Limb (tissue), 2 donors: ENCODE measurements around the gene IVL.

Experiments
- DNase-seq, 2 donors: peaks; one replicate each; pipeline ENCODE4 v3.0.0-alpha.2; 2016; ENCODE audit errors: extremely low spot score in 2 of 2

Gene IVL

DNA sequence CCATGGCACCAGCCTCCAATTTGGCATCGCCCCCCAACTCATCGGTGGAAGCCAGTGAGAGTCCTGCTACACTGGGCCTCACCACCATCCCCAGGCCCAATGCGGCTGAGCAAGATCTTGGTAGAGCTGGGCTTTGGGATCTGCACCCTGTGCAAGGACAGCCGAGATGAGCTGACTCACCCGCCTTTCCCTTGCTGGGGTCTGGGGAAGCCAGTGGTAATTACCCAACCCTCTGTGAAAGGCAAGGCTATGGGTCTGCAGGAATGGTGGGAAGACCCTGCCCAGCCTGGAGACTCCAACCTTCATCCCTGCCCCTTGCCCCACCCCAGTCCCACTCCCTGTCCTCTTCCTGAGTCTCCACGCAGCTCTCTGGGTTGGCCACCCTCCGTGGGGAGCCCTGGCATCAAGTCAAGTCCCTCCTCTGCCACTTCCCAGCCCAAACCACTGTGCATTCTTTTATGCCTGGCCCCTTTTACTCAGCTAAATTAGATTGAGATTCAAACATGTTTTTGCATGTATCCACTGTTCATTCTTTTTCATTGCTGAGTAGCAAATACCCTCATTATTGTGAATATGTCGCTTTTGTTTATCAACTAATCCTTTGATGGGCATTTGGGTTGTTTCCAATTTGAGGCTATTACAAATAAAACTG lies 21.5 kb upstream of the IVL start:
- DNase-seq = no peak

DNA sequence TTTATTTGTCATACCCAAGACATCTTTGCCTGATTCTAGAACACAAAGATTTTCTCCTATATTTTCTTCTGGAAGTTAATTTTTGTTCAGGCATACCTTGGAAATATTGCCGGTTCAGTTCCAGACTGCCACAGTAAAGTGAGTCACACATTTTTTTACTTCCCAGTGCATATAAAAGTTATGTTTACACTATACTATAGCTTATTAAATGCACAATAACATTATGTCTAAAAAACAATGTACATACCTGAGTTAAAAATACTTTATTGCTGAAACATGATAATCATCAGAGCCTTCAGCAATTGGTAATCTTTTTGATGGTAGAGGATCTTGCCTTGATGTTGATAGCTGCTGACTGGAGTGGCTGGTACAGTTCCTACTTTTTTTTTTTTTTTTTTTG lies 20.2 kb upstream of the IVL start:
- DNase-seq = no peak

DNA sequence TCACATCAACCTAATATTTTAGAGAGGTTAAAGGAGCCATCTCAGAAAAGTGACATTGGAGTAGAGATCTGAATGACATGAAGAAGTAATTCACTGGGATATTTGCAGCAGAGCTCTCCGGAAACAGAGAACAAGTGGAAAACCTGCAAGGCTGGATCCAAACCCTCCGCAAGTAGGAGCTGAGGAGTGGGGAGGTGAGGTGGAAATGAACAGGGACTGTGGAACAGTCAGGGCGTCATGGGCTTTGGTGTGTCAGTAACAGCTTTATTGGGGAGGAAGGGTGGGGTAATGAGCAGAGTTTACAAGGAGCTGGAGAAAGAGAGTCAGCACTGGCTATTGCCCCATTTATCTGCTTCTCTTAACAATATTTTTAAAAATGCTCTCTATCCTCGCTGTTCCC lies 9.3 kb upstream of the IVL start:
- DNase-seq = no peak

DNA sequence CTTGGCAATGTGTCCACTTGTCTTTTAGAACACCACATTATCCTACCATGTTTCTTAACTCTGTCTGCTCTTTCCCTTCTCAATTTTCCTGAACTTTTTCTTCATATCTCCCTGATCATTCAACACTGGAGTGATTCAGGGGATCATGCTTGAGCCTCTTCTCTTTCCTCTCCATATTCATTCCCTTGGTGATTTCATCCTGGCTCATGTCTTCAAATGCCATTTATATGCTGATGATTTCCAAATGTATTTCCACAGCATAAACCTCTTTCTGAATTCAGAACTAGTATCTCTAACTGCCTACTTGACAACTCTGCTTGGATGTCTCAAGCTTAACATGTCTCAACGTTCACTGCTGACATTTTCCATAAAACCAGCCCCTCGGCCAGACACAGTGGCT lies 8.5 kb upstream of the IVL start:
- no peak for DNase-seq

DNA sequence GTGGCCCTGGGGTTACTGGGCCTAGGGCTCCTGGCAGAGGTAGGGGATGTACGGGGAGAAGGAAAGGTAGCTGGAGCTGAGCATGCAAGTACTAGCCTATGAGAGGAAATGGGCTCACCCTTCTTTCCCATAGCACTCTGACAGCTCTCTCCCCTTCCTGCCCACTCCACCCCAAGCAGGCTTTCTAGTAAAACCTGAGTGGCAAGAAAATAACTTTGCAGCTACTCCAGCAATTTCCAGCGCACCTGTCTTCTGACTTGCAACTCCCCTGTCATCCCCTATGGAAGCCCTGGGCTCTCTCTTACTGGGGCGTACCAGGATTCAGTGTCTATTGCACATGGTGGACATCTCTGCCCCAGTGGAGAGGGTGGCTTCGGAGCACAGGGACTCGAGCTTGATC lies 6.7 kb upstream of the IVL start:
- no peak for DNase-seq

DNA sequence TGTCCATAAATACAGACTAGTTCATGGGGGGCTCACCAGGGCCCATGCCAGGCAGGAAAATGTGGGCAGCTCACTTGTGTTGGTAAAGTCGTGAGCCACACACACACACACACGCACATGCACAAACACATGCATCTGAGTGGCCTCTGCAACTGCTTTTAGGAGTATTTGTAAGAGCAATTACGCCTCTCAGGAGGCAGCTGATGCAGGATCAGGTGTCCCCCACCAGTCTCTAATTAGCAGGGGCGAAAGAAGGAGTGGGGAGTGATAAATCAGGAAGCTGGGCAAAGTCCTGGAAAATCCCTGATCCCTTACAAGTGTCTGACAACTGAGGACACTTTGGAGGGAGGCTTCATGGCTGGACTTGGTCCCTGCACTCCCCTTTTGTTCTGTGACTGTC lies 5.7 kb upstream of the IVL start:
- DNase-seq = no peak

DNA sequence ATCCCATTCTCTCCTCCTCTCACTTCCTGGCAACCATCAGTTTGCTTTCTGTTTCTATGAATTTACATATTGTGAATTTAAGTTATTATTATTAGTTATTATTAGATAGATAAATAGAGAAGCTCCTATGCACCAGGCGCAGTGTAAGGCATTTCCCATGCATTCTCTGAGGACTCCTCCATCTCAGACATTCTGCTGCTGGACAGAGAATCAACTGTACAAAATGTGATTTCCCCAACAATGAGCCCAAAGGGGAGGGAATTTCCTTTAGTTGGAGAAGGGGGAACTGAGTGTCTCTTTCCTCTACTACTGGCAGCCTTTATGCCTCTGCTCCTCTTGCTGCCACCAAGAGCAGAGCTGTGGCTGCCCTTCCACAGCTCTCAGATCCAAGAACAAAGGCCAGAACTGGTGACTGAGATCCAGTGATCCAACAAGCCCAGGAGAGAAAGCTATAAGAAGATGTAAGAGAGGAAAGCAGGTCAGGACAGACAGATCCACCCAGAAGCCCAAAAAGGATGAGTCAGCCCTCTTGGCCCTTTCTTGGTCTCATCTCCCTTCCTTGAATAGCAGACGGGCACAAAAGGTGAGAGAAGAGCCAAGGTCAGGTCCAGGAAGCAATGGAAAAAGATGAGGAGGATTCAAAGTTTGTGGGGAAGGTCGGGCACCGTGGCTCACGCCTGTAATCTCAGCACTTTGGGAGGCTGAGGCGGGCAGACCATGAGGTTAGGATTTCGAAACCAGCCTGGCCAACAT lies 3.5 kb upstream of the IVL start:
- DNase-seq = no peak

DNA sequence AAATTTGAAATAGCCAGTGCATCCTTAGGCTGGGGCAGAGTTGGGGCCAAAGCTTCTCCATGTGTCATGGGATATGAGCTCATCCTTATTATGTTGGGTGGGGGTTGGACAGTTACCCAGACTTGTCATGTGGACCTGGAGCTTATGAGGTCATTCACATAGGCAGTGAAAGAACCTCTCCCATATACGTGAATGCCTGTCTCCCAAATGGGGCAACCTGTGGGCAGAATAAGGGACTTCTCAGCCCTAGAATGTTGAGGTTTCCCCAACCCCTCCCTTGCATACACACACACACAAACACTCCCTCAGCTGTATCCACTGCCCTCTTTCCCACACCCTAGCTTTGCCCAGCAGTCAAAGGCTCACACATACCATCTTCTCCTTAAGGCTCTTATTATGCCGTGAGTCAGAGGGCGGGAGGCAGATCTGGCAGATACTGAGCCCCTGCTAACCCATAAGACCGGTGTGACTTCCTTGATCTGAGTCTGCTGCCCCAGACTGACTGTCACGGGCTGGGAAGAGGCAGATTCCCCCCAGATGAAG lies 2.3 kb upstream of the IVL start:
- DNase-seq = no peak

DNA sequence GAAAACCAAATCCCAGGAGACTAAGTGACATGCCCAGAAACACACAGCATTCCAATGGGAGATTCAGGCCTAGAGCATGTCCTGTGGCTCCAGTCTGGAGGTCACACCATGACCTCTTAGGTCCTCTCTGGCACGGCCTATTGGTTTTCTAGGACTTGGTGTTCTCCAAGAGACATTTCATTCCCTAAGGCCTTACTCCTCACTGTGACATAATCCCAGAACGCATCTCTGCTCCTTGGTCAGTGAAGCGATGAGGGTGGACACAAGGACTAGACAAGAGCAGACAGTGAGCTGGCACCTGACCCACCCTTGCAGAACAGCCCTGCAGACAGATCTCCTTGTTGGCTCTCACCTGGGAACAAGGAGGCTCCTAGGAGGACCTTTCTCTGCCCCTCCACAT lies 860 bp downstream of the IVL start:
- no peak for DNase-seq

DNA sequence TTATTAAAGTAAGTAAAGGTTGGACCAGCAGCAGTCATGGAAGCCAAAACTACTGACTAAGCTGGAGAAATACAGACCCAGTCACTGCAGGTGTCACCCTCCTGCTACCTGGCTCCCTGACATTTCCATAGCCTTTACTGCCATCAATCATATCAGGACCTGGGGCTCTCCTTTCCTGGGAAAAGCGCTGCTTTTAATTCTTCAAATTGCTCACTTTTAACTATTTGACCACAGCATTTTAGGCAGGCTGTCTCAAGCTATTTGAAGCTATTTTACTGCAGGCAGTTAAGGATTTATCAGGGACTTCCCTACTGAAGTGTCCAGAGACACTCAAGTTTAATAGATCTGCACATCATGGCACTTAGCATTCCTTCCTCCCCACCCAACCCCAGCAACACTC lies 4.1 kb downstream of the IVL start:
- DNase-seq = no peak

DNA sequence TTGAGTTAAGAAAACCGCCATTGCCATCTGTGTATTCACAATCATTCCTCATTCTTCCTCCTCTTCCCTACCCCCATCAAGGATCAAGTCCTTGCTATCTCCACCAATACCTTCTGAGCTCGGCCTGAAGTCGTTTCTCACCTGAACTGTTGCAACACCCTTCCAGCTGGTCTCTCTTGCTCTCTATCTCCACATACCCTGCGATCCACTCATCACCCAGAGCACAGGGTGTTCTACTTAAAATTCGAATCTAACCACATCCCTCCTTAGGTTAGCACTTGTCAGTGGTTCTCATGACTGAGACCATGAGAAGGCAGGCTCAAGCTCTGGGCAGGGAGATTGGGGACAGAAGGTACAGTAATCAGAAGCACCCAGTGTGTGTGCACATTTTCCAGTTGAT lies 4.6 kb downstream of the IVL start:
- no peak for DNase-seq

DNA sequence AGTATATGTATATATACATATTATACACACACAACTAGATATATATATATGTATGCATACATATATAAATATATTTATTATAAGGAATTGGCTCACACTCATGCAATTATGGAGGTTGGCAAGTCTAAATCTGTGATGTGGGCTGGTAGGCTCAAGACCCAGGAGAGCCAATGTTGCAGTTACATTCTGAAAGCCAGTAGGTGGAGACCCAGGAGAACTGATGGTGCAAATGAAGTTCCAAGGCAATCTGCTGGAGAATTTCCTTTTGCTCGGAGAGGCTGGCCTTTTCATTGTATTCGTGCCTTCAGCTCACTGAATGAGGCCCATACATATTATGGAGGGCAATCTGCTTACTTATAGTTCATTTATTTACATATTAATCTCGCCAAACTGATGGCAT lies 9.4 kb downstream of the IVL start:
- DNase-seq = no peak

DNA sequence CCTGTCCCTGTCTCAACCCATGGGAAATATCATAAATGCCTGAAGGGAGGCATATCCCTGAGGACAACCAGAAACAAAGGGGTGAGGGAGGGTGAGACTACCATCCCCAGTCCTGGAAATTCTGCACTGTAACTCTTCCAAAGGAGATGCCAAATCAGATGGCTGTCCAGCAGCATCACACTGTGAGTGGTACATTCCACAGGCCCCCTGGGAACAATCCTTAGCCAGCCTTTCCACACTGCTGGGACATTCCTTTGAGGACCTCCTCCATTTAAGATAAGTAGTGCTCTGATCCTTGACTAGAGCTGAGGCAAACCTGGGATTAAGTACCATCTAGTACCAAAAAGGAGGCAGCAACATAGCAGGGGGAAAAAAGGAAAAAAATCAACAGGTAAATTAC lies 10.7 kb downstream of the IVL start:
- DNase-seq = no peak

DNA sequence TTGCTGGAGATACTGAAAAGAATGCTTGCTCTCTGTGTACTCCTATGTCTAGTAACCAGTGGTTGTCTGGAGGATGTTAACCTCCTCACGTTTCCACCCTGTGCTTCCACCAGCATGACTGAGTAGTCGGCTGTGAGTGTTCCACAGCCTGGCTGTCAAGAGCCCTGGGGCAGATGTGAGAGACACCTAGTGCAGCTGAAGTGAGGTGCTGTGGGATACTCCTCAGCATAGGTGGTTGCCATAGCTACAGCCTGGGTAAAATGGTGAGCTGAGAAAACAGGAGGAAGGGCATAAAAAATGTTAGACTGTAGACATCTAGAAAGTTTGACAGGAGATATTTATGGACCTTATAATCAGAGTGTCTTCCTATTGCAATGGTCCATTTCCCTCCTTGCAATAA lies 15.8 kb downstream of the IVL start:
- no peak for DNase-seq

DNA sequence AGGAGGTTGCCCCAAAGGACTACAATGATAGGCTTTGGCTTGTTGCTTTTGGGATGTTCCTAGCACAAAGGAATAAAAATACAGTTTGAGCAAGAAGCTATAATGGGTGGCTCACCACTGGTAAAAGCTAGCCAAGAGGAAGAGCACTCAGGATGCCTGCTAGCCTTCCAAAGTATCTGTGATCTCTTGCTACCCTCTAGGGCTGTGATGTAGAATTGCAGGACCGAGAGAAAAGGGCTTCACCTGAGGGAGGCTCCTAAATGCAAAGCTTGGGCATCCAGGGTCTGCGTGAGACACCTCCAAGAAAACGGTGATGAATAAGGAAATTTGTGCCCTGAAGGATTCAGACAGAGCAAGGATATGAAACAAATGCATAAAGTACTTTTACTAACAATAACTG lies 17.7 kb downstream of the IVL start:
- DNase-seq = no peak

DNA sequence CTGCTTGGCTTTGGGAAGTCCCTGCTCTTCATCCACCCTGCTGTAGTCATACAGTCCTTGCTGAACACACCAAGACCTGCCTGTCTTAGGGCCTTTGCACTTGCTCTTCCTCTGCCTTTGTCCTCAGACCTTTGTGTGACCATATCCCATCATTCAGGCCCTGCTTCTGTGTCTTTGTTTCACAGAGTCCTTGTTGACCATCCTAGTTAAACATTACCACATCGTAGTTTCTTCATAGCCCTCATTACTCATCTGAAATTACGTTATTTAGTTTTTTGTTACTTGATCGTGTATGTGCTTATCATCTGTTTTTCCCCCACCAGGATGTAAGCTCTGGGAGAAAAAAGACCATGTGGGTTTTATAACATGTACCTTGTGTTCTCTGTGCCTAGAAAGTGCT lies 20.3 kb downstream of the IVL start:
- no peak for DNase-seq

DNA sequence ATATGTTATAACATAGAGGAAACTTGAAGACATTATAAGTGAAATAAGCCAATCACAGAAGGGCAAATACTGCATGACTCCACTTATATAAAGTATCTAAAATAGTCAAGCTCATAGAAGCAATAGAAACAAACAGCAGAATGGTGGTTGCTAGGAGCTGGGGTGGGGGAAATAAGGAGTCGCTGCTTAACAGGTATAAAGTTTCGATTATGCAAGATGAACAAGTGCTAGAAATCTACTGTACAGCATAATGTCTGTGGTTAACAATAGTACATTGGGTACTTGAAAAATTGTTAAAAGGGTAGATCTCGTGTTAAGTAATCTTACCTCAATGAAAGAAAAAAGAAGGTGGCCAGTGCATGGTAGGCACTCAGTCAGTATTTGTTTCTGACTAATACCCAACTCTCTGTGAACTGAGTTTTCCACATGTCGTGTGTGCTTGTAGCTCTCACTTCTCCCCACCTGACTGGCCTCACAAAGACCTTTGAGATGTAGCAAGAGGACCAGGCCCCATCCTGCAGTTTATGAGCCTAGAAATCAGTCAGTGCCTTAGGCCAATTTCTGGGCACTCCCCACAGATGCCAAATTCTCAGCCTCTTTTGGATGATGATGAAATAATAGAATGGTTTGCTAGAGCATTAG lies 23.9 kb downstream of the IVL start:
- no peak for DNase-seq

DNA sequence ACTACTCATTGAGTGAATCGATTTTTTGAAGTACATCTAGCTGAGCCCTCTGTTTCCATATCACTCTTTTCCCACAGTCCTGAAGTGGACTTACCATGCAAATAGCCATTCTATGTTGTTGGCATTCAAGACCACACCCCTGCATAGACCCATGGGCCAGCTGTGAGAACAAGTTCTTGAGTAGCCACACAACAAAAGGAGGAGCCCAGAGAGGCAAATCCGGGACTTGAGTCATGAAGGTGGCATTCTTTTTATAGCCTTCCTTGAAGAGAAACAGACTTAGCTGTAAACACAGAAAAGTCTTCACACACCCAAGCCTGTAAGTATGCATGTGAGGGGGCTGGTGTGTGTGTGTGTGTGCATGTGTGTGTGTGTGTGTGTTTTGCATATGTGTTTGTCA lies 24.9 kb downstream of the IVL start:
- DNase-seq = no peak

DNA sequence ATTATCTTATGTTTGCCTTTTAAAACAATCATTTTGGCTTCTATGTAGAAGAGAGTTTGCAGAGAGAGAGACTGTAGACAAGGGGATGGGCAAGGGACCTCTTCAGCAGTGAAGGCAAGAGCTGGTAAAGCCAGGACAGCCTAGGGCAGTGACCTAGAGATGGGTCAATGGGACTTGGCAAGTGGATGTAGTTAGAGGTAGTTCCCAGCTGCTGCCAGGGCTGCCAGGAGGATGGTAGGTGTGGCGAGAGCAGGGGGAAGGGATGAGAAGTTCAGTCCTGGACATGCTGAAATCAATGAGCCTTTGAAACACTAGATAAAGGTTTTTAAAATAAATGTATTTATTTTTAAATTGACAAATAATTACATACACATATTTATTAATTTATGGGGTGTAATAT lies 32.3 kb downstream of the IVL start:
- no peak for DNase-seq

DNA sequence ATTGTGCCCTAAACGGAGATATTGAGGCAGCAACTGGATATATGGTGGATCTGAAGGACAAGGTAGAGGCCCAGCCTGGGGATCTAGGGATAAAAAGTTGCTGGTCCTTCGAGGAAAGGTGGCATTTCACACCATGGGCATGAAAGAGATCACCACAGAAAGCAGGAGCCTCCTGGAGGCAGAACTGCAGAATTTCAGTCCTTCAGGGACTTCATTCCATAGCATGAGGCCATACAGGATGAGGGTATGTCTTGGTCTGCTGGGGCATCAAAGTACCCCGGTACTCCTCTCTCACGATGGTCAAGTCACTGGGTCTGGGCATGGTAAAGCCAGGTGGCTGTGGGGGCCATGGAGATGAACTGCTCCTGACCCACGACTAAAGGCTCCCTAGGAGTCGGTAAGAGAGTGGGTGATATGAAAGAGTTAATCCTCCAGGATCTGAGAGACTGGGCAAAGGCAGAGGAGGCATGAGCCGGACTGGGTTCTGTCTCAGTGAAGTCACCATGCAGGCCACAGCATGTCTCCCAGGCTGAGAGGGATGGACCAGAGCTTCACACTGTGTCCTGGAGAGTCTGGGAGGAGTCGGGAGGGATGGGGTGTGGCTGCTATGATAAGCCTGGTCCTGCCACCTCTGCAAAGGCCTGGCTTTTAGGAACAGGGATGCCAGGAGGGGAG lies 32.8 kb downstream of the IVL start:
- DNase-seq = no peak

DNA sequence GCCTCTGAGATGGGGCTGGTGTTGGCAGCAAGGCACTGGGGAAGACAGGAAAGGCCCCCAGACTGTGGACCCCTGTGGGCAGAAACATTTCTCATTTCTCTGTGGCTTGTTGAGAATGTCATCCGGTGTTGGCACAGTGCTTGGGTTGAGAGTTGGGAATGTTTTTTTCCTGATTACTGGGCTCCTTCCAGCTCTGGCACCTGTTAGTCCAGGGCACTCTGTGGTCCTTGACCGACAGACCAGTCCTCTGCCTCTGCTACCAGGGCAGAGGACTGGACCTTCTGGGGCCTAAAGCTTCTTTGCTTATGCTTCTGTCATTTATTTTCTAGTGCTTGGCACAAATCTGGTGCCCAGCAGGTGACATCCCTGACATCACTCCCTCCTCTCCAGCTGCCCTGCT lies 33.8 kb downstream of the IVL start:
- DNase-seq = no peak

DNA sequence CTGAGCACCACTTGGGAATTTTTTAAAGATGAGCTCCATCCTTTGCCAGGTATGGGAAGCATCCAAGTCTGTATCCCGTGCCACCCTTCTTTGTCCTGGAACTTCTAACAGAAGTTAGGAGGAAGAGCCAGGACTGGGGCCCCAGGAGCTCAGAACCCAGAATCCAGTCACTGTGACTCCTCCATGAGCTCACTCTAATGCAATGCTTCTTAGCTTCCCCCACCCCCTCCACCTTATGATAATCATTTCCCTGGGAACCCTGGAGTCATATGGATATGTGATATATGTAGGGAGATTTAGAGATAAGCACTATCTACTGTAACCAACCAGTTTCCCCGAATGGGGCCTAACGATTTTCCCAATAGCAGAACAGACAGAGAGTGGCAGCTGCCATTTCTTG lies 37.9 kb downstream of the IVL start:
- no peak for DNase-seq
